GM18870 (cell line): ENCODE results near the gene ABCD1.
"Not testable (repeated sequence)": the region's sequence is repeated elsewhere in the genome, so short reads cannot be mapped to it uniquely, and the experiment has no call there.

ENCODE experiments used
- ATAC-seq: cut with Tn5 transposase; IDR thresholded peaks from one replicate; pipeline ENCODE4 v1.9.1; 2021; ENCODE audit warnings: moderate library complexity; ENCODE audit not compliant: unreplicated experiment

ABCD1 gene

DNA sequence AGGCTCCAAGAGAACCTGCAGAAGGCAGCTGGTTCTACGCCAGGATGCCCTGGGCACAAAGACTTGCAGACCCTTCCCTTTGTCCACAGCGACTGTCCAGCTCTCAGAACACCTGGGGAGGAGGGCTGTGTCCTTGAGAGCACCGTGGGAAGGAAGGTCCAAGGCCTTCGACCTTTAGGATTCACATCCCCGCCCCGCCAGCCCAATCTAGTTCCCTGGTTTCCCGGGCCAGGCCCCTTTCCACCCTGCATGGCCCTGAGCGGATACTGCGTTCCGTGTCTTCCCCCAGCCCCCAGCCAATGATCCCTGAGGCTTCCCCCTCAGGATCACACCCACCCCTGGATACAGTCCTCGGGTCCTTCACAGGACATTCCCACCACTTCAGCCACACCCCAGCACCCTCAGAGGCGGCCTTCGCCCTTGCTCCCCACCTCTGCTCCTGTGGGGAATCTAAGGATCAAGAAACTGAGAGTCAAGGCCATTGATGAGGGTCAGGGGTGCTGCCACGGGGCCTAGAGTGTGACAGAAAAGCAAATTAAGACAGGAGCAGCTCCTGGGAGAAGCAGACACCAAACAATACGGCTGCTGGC, 9.1 kb downstream of the ABCD1 start:
- no peak for ATAC-seq

- no peak for ATAC-seq
Observed at GRCh38 chrX:153734871-153735270, 10.2 kb downstream of the ABCD1 start.

- ATAC-seq: no peak
Observed at GRCh38 chrX:153735274-153735673, 10.6 kb downstream of the ABCD1 start.

DNA sequence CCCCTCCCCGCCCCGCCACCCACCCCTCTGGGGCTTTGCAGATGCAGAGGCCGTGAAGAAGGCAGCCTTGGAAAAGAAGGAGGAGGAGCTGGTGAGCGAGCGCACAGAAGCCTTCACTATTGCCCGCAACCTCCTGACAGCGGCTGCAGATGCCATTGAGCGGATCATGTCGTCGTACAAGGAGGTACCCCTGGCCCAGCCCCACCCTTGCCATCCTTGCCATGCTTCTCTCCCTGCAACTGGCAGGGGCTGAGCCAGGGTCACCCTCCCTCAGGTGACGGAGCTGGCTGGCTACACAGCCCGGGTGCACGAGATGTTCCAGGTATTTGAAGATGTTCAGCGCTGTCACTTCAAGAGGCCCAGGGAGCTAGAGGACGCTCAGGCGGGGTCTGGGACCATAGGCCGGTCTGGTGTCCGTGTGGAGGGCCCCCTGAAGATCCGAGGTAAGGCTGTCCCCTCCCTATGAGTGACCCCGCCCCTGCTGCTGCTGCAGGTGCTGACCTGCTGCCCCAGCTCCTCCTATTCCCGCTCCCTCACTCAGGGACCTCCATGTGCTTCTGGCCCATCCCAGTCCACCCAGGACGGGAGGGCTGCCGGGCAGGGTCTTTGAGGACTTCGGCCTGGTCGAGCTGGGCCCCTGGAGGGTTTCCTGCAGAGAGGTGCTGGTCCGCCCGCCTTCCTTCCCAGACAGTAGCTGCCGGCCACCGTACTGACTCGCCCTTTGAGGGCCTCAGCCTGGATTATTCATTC, 11.6 kb downstream of the ABCD1 start:
- no peak for ATAC-seq

DNA sequence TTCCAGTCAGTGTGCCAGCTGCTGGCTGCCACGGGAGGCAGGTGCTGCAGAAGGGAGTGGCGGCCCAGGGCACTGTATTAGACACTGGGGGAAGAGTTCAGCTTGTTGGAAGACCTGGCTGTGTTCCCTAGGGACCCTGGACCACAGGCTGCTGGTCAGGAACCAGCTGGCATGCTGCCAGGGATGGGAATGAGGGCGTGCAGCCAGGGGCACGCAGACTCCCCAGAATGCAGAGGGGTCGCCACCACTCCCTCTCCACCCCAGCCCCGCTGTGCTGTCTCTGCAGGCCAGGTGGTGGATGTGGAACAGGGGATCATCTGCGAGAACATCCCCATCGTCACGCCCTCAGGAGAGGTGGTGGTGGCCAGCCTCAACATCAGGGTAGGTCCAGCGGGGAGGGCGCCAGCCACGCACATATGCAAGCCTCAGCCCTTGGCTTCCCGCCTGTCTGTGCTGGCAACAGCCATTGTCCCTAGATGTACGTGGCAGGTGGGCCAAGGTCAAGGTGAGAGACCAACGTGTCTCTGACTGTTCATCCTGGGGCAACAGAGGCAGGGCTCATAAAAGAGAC, 12.3 kb downstream of the ABCD1 start:
- no peak for ATAC-seq

DNA sequence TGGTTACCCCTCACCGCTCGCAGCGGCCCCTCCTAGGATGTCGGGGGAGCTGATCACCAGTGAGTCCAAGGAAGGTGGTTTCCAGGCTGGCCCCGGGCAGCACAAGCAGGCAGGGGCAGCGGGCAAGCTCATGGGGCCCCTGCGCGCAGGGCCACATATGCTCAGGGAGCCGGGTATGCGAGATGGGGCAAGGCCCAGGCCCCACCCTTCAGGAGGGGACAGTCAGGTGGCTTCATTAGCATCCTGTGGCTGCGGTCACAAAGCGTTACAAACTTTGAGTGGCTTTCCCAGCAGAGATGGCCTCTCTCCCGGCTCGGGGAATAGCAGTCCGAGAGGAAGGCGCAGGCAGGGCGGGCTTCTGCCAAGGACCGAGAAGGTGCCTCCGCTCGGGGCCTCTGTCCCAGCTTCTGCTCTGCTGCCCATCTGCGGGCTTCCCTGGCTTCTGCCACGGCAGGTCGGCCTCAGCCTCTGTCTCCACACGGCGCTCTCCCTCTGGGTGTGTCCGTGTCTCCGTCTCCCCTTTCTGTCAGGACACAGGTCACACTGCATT, 13.5 kb downstream of the ABCD1 start:
- no peak for ATAC-seq

DNA sequence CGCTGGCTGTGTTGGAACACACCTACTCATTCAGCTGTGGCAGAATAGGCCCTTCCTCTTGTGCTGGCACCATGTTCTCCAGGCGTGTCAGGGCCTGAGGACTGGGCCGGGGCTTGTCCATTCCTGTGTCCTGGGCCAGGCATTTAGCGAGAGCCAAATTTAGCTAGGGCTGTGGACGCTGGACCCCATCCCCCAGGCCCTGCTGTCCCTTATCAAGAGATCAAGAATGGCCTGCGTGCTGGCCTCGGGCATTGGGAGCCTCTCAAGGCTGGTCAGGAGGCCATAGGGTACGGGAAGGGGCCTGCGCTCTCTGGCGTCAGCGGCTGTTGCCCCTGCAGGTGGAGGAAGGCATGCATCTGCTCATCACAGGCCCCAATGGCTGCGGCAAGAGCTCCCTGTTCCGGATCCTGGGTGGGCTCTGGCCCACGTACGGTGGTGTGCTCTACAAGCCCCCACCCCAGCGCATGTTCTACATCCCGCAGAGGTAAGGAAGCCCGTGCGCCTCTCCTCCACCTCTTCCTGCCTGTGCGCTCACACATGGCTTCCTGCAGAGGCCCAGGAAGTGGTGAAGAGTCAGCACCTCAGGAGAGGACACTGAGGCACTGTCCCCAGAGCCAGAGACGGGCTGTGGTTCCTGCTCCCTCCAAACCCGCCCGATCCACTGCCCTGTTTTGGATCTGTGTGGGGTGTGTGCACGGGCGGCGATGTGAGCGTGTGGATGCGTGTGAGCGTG, 15.3 kb downstream of the ABCD1 start:
- no peak for ATAC-seq

GRCh38 chrX:153740631-153741222, 16.1 kb downstream of the ABCD1 start:
- ATAC-seq: no peak

DNA sequence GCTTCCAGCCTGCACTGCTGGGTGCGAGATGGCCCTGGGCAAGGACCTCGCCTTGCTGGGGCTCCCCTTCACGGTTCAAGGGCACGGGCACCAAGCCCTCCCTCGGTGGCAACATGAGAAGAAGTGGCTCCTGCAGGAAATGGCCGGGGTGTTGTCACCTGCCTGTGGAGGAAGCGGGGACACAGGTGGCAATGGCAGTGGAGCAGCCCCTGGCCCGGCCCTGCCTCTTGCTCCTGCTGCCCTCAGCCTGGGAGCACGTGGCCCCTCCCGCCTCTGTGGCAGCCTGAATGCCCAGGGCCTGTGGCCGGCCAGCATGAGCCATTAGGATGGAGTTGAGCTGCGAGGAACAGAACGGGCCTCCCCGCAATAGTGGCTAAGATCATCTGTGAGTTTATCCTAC, 16.8 kb downstream of the ABCD1 start:
- ATAC-seq: no peak

GRCh38 chrX:153742111-153742510, 17.5 kb downstream of the ABCD1 start:
- not testable (repeated sequence) for ATAC-seq

DNA sequence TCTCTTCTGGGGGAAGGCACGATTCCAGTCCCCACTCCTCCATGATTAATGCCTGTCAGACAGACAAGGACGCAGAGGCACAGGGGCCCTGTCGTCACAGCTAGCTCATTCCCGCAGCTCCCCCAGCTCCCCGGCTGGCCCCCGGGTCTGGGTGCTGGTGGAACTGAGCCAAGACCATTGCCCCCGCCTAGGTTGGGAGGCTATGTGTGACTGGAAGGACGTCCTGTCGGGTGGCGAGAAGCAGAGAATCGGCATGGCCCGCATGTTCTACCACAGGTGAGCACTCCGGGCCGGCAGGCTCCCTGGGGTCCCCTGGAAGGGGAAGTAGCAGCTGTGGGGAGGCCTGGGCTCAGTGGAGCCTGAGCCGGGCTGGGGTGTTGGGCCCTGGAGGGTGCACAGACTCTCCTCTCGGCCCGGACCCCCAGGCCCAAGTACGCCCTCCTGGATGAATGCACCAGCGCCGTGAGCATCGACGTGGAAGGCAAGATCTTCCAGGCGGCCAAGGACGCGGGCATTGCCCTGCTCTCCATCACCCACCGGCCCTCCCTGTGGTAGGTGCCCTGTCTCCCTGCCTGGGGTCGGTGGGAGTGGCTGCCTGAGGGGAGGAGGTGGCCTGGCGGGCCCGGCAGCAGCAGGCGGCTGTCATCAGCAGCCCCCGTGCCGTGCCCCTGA, 18.3 kb downstream of the ABCD1 start:
- not testable (repeated sequence) for ATAC-seq

GRCh38 chrX:153743468-153744209, 19.0 kb downstream of the ABCD1 start:
- ATAC-seq: not testable (repeated sequence)

DNA sequence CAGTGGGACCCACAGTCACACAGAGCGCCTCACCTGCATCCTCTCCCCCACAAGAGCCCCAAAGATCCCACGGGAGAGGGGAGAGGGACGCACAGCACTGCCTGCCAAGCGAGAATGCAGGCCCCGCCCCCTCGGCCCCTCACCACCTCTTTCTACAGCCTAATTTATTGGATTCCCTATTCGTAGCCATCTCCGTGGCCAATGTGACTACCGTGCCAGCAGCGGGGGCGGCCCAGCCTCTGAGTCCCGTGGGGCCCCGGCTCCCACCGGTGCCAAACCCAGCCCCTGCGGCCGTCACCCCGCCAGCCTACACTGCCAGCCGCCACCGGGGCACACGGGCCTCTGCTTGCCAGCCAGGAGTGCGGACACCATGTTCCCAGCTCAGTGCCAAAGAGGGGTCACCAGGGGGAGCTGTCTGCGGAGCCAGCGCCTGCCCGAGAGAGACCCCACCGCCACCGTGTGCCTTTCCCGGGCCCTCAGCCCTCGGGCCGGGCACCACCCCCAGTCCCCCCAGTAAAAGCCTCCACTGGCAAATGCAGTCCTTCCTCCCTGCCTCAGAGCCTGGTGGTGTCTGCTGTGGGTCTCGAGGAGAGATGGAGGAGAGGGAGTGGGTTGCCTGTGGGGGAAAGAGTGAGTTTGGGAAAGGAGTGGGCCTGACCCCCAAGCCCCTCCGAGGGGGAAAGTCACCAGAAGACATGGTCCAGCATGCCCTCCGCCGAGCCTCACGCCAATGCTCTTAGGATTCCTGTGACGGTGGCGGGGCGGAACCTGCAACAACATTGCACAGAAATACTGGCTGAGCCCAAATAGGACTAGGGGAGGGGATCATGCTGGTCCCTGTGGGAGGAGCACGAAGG, 19.8 kb downstream of the ABCD1 start:
- no peak for ATAC-seq

GRCh38 chrX:153745067-153745433, 20.4 kb downstream of the ABCD1 start:
- ATAC-seq: not testable (repeated sequence)

DNA sequence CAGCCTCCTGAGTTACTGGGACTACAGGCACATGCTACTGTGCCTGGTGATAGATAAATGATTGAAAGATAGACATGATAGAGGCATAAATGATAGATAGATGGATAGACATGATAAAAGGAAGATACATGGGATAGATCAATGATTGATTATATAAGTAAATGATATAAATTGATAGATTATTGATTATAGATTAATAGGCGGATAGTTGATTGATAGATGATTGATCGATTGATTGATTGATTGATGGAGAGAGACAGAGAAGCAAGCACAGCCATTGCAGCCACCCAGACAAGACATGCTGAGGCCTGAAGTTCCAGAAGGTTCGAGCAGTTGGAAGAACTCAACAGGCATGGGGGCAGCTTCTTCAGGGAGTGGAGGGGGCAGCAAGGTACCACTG, 21.7 kb downstream of the ABCD1 start:
- no peak for ATAC-seq

DNA sequence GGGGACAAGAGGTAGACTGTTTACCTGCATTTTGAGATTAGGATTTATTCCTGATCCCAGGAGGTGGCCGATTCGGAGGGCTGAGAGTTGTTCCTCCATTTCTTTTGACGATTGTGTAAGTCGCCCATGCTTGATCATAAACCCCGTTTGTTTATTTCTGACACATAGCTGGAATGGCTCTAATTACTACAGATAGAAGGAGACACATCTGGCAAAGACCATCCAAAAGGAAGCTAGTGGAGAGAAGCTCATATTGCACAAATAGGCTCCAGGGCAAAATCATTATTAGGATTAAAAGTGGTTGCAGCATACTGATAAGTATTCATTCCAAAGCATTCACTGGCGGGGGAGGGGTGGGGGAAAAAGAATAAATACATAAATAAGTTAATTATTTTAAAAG, 22.3 kb downstream of the ABCD1 start:
- not testable (repeated sequence) for ATAC-seq

DNA sequence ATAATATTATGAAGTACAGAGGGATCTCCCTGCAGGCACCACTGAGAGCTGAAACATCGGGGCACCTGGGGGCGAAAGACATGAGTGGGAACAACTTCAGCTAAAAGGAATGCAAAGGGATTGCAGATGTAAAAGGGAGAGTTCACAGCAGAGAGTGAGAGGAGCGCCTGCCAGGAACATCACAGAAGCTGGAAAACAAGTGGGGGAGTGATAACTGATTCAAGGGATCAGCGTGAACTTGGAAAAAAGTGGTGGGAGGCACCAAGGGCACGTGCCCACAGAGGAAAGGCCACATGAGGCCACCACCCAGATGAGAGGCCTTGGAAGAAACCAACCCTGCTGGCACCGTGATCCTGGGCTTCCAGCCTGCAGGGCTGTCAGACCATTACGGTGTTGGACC, 24.4 kb downstream of the ABCD1 start:
- not testable (repeated sequence) for ATAC-seq

GRCh38 chrX:153750127-153750774, 25.6 kb downstream of the ABCD1 start:
- no peak for ATAC-seq
